Osteoblast (primary cell): Measurements from ENCODE around the gene LINC00632. TPM values are rescaled to one million over a fixed set of nuclear protein-coding genes. Genes with fewer than 3 reads are reported as not detected.
"Not testable (repeated sequence)": the region's sequence is repeated elsewhere in the genome, so short reads cannot be mapped to it uniquely, and the experiment has no call there.

ENCODE experiments used
- DNase-seq: peaks from one replicate; pipeline ENCODE4 v3.0.0; 2011; ENCODE audit warnings: low spot score, mixed read lengths; ENCODE audit not compliant: insufficient read length; ENCODE audit errors: missing footprints
- H2AFZ ChIP-seq: 2 replicates; pipeline ENCODE4 v1.6.0; 2011; ENCODE audit warnings: mild to moderate bottlenecking, low read length
- H3K27ac ChIP-seq: 2 replicates; pipeline ENCODE4 v1.5.1; 2011; ENCODE audit warnings: mild to moderate bottlenecking, low read depth, low read length, moderate library complexity
- H3K27me3 ChIP-seq: 2 replicates; pipeline ENCODE4 v1.6.0; 2012; ENCODE audit warnings: mild to moderate bottlenecking, control low read depth, inconsistent platforms, low read length, moderate library complexity; ENCODE audit not compliant: insufficient read depth
- H3K36me3 ChIP-seq: 2 replicates; pipeline ENCODE4 v1.5.1; 2011; ENCODE audit warnings: mild to moderate bottlenecking, low read length, control low read depth, moderate library complexity; ENCODE audit not compliant: insufficient read depth
- H3K4me1 ChIP-seq: 2 replicates; pipeline ENCODE4 v1.5.1; 2011; ENCODE audit warnings: mild to moderate bottlenecking, low read length, control low read depth, moderate library complexity; ENCODE audit not compliant: insufficient read depth
- H3K4me2 ChIP-seq: 2 replicates; pipeline ENCODE4 v1.6.0; 2011; ENCODE audit warnings: mild to moderate bottlenecking, low read length; ENCODE audit not compliant: insufficient read depth
- H3K4me3 ChIP-seq: fragments of 200-600 bp; sonication (generic); 3 replicates; pipeline ENCODE4 v1.5.1; 2012; ENCODE audit warnings: mild to moderate bottlenecking, low read length, inconsistent platforms; ENCODE audit not compliant: insufficient read depth
- H3K79me2 ChIP-seq: 2 replicates; pipeline ENCODE4 v1.6.0; 2012; ENCODE audit warnings: mild to moderate bottlenecking, low read length, control low read depth, inconsistent platforms; ENCODE audit not compliant: insufficient read depth
- H3K9me3 ChIP-seq: 2 replicates; pipeline ENCODE4 v1.5.1; 2011; ENCODE audit warnings: low read depth, low read length, control low read depth
- H4K20me1 ChIP-seq: 2 replicates; pipeline ENCODE4 v1.6.0; 2012; ENCODE audit warnings: mild to moderate bottlenecking, low read length, control low read depth; ENCODE audit not compliant: insufficient read depth
- total RNA-seq: library from RNA; depleted of rRNA; stranded (reverse); fragments of >200 nt; gene quantifications from 2 replicates; pipeline ENCODE4 v1.2.3, GENCODE V29; 2012
- TF ChIP-seq, protein P1 (sequence below): IDR thresholded peaks from 2 replicates; pipeline ENCODE4 v1.5.1; 2011; ENCODE audit warnings: mild to moderate bottlenecking, low read depth, low read length, moderate library complexity; ENCODE audit errors: extremely low read depth

The LINC00632 gene
- total RNA-seq, 1 donor: 10.1 TPM

DNA sequence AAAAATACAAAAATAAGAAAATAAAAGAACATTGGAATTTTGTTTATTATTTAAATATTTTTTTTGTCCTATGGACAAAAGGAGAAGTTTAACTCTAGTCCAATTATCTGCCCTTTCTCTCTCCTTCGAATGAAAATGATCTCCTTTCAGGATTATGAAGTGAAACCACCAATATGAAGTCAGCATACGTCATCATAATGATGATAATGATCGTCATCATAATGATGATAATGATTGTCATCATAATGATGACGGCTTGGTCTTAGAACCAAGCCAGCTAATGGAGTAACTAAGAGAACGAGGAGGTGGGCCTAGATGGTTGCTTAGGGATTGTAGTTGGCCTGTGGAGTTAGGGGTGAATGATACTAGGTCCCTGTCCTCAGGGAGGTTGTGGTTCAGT is 21.9 kb upstream of the LINC00632 start:
- Histone ChIP-seq H2AFZ (no peak overlapping the region), H4K20me1 (no peaks in the 10 kb centered on the region), H3K4me1 (no peaks in the 10 kb centered on the region), H3K4me2 (no peak overlapping the region), H3K79me2 (no peaks in the 10 kb centered on the region), H3K9me3 (no peaks in the 10 kb centered on the region), H3K27ac (no peak overlapping the region), H3K27me3 (no peaks in the 10 kb centered on the region), H3K36me3 (no peaks in the 10 kb centered on the region), H3K4me3 (no peak overlapping the region)
- no peak for DNase-seq
- TF ChIP-seq, protein P1, sequence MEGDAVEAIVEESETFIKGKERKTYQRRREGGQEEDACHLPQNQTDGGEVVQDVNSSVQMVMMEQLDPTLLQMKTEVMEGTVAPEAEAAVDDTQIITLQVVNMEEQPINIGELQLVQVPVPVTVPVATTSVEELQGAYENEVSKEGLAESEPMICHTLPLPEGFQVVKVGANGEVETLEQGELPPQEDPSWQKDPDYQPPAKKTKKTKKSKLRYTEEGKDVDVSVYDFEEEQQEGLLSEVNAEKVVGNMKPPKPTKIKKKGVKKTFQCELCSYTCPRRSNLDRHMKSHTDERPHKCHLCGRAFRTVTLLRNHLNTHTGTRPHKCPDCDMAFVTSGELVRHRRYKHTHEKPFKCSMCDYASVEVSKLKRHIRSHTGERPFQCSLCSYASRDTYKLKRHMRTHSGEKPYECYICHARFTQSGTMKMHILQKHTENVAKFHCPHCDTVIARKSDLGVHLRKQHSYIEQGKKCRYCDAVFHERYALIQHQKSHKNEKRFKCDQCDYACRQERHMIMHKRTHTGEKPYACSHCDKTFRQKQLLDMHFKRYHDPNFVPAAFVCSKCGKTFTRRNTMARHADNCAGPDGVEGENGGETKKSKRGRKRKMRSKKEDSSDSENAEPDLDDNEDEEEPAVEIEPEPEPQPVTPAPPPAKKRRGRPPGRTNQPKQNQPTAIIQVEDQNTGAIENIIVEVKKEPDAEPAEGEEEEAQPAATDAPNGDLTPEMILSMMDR: no peak

DNA sequence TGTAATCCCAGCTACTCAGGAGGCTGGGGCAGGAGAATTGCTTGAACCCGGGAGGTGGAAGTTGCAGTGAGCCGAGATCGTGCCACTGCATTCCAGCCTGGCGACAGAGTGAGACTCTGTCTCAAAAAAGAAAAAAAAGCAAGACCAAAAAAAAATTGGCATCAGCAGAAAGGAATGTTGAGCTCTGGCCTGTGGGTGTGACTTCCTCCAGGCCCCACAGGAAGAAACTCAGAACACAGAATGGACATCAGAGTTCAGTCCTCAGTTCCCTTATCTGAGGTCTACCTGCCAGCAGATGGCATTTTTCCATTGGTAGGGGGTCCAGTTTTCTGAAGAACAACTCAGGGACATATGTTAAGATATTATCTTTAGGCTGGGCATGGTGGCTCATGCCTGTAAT is 18.0 kb upstream of the LINC00632 start:
- H4K20me1 ChIP-seq, H3K9me3 ChIP-seq, H2AFZ ChIP-seq, H3K27me3 ChIP-seq, H3K4me3 ChIP-seq, H3K36me3 ChIP-seq, H3K4me2 ChIP-seq, H3K27ac ChIP-seq, DNase-seq, H3K4me1 ChIP-seq, H3K79me2 ChIP-seq: not testable (repeated sequence)

DNA sequence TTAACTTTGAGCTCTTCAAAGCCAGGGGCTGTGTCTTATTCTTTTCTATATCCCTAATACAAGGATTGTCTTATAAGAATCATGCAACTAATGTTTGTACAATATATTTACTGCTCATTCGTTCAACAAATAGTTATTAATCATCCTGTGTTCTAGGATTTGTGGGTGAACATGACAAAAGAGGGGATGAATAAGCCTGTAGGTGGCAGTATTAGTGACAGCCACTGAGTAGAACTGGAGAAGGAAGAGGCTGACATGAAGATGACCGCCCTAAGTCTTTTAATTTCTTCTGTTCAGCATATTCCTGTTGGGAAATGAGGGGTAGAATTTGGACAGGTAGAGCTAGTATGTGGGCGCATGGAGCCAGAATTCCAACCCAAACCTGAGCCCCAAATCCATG is 11.9 kb upstream of the LINC00632 start:
- Histone ChIP-seq H2AFZ (no peak overlapping the region), H3K9me3 (no peaks in the 10 kb centered on the region), H3K27me3 (no peaks in the 10 kb centered on the region), H3K4me1 (no peaks in the 10 kb centered on the region), H4K20me1 (no peaks in the 10 kb centered on the region), H3K36me3 (no peaks in the 10 kb centered on the region), H3K79me2 (no peaks in the 10 kb centered on the region), H3K27ac (no peak overlapping the region), H3K4me3 (no peak overlapping the region), H3K4me2 (no peak overlapping the region)
- TF ChIP-seq, protein P1: no peak
- DNase-seq: no peak

DNA sequence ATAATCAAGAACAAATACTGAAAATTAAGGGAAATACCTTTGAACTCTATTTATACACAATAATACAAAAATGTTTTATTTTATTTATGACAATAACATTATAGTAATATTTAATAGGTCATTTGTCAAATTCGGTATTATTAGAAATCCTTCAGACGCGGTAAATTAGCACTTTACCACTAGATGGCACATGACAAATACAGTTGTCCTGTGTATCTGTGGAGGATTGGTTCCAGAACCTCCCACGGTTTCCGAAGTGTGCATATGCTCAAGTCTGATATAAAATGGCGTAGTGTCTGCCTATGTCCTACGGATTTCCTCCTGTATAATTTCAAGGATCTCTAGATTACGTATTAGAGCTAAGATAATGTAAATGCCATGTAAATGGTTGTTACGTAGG is 8.1 kb upstream of the LINC00632 start:
- Histone ChIP-seq H3K4me2 (no peak overlapping the region), H3K9me3 (no peaks in the 10 kb centered on the region), H2AFZ (no peak overlapping the region), H3K36me3 (no peaks in the 10 kb centered on the region), H3K27ac (no peak overlapping the region), H3K27me3 (no peaks in the 10 kb centered on the region), H3K79me2 (no peaks in the 10 kb centered on the region), H4K20me1 (no peaks in the 10 kb centered on the region), H3K4me1 (no peaks in the 10 kb centered on the region), H3K4me3 (no peak overlapping the region)
- TF ChIP-seq, protein P1: peak; percentile 27
- DNase-seq: no peak
